ENCODE results near the gene WLS.

WLS gene

DNA sequence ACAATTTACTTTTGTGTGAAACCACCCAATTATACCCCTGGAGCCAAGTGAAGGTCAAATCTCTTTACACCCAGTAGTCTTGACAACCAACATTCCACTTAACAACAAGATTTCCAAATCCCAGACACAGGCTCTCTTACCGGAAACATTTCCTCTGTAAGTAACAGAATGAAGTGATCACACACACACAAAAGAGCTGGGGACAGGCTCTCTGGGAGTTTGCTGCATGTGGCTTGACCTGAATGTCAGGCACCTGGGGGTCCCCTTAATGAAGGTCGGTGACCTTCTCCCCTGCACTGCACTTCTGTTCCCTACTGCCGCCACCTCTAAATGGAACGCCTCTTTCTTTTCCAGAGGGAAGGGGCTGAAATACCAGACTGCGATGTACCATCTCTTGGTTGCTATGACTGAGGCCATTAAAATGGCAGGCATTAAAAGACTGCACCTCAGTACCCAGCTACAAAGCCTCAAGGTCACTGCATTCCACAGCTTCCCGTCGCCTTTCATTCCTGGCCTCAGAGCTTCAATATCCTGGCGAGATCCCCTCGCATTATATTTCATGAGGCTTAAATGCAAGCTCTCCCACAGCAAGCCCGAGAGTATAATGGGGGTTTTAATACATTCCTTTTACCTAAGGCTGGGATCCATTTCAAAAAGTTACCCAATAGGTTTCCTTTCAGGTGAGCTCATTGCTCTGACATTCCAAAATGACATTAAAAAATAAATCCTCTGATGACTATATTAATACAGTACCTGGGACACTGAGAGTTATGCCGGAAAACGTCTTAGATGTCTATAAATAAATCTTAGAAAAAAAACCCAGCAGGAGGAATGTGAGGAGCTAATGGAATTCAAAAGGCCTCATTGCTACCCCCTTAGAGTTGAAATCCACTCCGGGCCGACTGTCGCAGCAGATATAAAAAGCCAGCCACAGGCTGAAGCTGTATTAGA, 91.0 kb downstream of the WLS start:
- DNase-seq (ENCODE audit: low read depth in 2 of 3, low spot score in 1 of 3), result no peak

DNA sequence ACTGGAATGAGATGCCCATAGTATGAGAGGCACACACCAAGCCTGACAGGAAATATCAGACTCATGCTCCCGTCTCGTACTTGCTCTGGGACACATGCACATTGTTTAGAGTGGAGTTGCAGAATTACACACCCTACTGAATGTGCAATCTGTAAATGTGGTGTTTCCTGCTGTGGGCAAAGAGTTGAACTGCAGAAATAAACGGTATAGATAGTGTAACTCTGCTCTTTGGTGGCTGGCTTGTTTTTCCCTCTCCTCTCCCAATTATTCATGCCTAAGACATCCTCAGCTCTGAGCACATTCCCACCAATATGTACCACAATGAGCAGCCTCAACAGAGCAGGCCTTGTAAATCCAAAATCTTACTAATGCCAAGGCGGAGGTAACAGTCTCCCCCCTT, 91.8 kb downstream of the WLS start:
- DNase-seq (ENCODE audit: low read depth in 2 of 3, low spot score in 1 of 3), result no peak

DNA sequence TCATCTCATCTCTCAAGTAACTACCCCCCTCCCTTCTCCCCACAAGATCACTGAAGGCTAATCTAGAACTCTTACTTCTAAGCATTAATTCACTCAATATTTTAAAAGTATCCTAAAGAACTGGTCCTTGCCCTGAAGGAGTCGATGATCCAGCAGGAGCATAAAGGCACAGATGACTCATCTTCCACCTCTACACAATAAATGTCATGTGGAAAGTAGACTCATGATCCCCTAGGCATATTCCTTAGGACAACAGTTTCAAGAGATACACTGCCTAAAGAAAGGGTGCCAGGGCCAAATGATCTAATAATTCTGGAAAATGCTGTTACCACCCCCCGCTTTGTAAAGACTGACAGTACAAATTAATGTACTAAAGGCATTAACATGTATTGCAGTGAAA, 96.1 kb downstream of the WLS start:
- no peak for DNase-seq (ENCODE audit: low read depth in 2 of 3, low spot score in 1 of 3)

DNA sequence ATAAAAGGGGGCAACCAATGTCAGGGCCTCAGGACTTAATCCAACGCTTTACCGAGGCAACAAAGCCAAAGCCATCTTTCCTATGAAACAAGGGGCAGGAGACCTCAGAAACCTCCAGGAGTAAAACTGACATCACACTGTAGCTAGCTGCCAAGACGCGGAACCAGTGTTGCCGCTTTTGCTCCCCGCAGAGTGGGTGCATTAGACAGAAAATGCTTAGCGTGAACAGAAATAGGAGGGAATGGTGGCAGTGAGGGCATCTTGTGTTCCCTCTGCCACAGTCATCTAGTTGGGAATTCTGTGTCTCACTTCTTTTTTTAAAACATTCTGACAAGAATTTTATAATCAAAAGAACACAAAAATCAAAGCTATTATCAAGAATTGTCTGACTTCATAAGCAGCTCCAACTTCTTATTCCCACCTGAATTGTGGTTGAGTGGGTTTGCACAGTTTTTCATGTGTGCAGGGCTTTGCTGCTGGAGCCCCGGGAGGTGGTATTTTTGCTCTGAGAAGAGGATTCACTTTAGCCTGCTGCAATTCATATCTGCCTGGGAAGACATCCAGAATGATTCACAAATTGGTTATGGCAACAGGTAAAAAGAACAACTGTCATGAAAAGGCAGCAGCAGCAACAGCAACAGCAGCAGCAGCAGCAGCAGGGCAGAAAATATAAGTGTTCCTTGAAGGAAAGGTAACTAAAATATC, 99.7 kb downstream of the WLS start:
- no peak for DNase-seq (ENCODE audit: low read depth in 2 of 3, low spot score in 1 of 3)

DNA sequence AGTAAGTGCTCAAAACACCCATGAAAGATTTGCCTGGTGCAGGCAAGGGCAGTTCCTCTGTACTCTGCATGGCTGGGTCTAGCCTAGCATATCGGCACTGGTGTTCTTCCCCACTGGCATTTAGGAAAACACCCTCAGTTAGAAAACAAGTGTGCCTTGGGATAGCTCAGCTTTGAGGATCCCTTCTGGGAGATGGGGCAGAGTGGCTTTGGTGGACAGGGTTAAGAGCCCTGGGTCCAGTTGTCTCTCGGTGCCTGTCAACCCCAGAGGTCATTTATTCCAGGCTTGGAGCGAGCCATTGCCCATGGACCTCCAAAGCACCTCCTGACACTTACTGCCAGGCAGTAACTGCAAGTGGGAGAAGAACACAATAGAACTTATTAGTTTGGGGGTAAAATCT, 101.1 kb downstream of the WLS start:
- no peak for DNase-seq (ENCODE audit: low read depth in 2 of 3, low spot score in 1 of 3)

DNA sequence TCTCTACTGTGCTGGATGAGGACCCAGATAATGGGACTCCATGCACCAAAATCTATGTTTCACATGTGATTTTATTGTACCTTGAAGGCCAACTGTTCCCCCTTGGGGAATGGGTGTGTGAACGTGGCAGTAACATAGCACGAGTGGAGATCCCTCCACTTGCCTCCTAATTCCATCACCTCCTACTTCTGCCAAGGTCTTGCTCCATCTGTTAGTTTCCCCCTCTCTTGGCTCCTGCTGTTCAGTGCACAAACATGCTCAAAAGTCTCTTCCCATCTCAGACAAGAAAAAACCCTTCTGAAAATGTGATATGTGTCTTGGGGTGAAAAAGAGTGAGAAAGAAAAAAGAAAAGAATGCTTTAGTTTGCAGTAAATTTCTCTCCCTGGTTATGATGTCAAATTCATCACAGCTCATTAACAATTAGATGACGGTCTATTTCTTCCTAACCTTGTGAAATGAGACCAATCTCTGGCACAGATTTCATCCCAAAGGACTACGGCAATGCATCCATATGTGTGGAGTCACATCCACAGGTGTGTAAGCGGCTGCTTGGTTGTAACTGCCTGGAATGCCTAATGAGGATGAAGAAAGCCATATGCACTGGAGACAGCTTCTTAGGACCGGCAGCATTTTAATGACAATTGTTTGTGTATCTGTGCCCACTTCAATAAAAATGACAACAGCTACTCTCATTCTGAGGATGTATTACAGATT, 102.6 kb downstream of the WLS start:
- no peak for DNase-seq (ENCODE audit: low read depth in 2 of 3, low spot score in 1 of 3)

DNA sequence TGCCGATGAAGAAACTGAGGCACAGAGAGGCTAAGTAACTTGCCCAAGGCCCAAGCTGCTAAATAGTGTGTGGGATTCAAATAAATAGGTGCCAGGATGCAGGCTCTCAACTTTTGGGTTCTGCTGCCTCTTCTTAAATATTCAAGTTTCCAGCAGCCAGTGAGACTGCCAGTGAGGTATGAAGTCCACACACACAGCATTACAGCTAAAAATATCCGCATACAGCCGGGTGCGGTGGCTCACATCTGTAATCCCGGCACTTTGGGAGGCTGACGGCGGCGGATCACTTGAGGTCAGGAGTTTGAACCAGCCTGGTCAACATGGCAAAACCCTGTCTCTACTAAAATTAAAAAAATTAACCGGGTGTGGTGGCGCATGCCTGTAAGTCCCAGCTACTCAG, 103.5 kb downstream of the WLS start:
- DNase-seq (ENCODE audit: low read depth in 2 of 3, low spot score in 1 of 3), result no peak

DNA sequence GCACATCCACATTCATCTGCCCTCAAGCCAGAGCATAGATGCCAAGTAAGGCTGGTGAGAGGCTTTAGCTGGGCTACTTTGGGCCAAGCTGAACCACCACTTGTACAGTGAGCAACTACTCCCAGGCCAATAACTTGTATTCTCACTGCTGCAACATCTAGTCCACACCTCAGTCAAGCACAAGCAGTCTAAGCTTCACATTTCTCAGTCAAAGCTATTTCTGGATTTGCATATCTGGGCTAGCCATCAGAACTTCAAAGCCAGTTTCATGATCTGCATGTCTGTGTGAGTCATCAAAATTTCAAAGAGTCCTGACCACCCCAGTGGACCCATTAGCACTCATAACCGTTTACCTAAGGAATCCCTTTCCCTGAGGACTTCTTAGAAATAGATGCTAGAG, 104.2 kb downstream of the WLS start:
- DNase-seq (ENCODE audit: low read depth in 2 of 3, low spot score in 1 of 3), result no peak

DNA sequence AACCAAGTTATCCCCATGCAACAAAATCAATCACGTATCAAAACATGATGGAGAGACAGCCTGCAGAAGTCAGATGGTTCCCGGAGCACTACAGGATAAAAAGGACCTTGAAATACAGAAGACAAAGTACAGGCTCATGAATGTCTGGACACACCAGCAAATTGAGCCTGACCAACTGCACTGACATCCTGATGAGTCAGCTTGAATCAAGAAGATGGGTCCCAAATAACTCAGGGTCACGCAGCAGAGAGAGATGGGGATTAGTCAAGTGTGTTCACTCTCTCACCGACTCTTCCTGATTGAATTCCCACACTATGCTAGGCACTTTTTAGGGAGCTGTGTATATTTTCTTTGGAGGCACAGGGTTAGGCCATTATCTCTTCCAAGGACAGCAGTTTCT, 110.8 kb downstream of the WLS start:
- no peak for DNase-seq (ENCODE audit: low read depth in 2 of 3, low spot score in 1 of 3)

DNA sequence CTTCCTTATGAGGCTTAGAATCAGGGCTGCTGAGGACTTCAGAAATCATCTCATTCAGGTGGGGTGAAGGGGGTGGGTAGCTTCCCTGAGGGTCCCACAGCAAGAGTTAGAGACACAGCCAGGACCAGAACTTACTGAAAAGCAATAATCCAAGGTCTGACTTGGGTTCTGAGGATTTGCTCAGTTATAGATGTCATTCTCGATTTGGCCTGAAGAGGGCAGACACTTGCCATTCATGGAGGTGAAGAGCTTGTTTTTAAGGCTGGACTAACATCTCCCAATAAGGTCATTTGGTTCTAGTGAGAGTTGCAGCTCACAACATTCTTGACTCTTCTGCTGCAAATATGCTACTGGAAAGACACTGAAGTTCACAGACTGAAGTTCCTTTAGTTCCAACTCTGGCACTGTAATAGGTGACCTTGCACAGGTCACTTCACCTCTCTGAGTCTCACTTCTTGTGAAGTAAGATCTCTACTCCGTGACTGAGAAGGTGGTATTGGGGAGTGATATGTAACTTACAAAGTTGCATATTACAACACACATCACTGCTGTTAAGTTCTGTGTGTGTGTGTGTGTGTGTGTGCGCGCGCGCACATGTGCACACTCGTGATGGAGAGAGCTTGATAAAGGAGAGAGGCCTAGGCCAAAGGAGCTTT, 112.1 kb downstream of the WLS start:
- peak; percentile 4 to 67 (median 10) for DNase-seq (ENCODE audit: low read depth in 2 of 3, low spot score in 1 of 3)

DNA sequence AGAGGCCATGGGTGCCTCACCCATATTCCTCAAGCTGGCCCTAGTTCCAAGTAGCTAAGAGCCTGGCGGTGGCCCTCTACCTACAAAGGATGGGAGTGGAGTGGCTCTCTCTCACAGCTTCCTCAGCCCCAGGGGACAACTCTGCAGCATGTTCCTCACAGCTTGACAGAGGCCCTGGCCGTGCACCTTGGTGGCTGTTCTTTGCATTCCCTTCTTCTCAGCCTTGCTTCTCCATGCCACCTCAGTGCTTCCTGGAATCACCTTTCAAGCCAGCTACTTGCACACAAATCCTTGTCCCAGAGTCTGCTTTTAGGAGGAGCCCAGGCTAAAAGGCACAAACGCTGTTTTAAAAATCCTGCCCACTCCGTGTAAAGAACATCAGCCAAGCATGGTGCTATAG, 112.9 kb downstream of the WLS start:
- DNase-seq (ENCODE audit: low read depth in 2 of 3, low spot score in 1 of 3), result no peak

DNA sequence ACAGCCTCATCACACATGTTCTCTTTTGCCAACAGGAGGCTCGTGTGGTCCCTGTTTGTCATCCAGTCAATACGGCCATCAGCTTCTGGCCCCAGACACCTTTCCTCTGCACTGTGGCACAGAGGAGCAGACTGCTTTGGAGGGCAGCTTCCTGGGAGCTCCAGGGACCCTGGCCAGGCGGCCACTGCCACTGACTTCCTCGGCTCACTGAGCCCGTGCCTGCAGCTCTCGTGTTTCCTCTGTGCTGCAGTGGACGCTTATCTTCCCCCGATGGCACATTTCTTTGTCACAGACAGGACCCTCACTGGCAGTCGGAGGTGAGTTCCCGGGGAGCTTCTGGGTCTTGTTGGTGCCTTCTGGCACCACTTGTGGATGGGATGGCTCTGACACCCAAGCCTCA, 114.9 kb downstream of the WLS start:
- DNase-seq (ENCODE audit: low read depth in 2 of 3, low spot score in 1 of 3), result no peak

DNA sequence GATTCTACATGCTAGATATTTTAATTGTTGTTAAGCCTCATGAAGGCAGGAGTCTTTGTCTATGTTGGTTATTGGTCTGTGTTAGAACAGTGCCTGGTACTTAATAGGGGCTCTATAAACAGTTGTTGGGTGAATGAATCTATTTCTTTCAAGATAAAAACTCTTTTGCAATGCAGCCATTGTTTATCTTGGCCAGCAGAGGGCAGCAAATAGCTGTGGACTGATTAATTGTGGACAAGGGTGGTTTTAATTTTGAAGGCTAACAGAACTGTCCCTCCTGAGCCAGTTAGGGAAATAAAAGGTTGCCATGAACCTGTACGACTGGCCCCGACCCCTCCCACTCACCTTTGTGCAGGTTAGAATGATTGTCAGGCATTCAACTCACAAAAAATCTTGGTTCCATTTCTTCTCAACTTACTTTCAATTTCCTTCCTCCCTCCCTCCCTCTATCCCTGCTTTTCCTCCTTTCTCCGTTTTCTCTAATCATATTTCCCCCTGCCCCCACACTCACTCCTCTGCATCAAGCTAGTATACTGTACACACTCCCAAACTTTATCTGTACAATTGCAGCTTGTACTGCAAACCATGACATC, 115.6 kb downstream of the WLS start:
- DNase-seq (ENCODE audit: low read depth in 2 of 3, low spot score in 1 of 3), result peak; percentile 4 to 42 (median 11)

DNA sequence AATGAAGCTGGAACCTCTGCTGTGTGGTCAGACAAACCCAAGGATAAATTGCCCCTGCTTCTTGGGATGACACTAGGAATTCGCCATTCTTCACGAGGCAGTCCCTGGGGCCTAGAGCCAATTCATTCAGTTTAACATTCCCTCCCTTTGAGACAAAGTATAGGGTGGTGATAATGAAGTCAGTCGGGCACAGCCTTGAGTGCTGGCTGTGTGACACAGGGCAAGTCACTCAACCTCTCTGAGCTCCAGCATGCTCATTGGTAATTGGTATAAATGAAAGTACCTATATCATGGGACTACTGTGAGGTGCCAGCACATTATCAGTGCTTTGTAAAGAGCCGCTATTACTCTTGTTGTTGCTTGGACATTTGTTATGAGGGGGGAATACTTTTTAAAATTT, 117.0 kb downstream of the WLS start:
- no peak for DNase-seq (ENCODE audit: low read depth in 2 of 3, low spot score in 1 of 3)

DNA sequence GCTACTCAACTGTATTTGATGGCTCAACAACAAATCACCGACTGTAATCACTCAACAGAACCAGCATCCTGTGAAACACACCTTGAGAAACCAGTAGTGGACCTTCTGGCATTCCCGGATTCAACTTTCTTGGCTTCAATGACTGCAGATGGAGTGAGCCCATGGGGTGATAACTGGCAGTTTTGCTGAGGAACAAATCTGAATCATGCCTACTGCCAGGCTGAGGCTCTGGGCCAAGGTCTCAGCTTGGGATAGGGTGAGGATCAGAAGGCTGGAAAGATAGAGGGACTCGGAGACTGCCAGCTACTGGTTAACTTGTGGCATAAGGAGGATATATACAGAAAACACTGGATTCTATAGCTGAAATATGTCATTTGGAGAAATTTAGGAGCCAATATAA, 118.4 kb downstream of the WLS start:
- no peak for DNase-seq (ENCODE audit: low read depth in 2 of 3, low spot score in 1 of 3)

DNA sequence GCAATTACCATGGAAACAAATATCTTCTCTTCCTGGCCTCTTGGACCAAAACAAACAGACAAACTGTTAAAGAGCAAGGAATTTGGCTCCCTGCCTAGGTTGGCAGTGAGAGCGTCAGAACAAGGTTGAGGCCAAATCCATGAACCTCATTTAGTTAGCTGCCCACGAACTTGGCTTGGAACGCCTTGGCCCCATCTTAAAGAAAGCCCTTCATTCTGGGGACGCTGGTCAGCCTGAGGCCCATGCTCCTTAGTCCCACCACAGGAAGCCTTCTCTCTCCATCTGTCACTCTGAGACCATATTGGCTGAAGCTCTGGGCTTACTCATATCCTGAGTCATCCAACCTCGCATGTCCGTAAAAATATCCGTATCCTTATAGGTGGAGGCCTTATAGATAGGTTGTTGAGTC, 119.5 kb downstream of the WLS start:
- no peak for DNase-seq (ENCODE audit: low read depth in 2 of 3, low spot score in 1 of 3)

DNA sequence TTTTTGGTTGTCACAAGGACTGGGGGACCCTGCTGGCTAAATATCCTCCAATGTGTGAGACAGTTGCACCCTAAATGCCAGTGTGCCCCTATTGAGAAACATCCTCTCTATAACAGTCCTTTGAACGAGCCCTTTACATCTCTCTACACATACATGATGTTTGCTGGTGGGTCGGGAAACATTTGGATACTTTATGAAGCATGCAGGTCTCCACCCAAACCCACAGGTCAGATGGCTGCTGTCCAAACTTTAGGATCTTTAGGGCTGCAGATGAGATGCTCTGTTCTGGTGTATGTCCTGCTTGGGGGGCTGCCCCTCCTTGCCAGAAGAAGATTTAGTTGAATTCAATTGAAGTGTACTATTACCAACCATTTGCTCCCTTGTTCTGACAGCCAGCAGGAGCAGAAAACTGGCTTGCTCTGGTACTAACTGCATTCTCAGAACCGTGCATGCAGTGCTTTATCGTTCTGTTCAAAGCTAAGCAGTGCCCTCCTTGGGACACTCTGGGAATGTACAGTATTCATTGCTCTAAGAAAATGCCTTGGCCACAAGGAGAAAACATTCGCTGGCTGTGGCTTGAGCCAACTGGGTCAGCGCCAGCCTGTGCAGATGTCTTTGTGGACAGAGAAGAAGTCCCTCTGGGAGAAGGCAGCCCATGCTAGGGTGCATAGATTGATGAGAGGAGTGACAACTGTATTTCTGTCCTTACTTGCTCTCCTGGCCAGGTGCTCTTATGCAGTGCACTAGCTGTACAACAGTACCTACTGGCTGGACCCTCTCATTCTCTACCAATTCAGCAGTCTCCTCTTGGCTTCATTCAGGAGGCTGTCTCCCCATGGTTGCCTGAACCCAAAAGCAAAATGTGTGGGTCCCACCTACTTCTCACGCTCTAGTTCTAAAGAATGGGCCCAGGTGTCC, 120.5 kb downstream of the WLS start:
- DNase-seq (ENCODE audit: low read depth in 2 of 3, low spot score in 1 of 3), result no peak

DNA sequence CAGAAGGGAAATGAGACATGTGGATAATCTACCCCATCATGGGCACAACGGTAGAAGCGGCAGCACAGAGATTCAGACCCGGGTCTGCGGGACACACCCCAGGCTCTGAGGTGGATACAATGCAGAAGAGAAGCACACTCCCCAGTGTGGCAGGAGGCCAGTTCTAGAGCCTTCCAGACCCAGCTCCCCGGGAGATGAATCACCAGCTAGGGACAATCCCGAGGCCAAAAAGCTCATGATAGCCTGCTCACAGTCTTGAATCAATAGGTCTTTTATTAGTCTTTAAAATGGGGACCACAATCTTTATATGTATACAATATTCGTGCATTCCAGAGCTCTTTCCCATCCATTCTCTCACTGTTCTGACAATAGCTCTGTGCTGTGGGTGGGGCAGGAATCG, 124.6 kb downstream of the WLS start:
- no peak for DNase-seq (ENCODE audit: low read depth in 2 of 3, low spot score in 1 of 3)

DNA sequence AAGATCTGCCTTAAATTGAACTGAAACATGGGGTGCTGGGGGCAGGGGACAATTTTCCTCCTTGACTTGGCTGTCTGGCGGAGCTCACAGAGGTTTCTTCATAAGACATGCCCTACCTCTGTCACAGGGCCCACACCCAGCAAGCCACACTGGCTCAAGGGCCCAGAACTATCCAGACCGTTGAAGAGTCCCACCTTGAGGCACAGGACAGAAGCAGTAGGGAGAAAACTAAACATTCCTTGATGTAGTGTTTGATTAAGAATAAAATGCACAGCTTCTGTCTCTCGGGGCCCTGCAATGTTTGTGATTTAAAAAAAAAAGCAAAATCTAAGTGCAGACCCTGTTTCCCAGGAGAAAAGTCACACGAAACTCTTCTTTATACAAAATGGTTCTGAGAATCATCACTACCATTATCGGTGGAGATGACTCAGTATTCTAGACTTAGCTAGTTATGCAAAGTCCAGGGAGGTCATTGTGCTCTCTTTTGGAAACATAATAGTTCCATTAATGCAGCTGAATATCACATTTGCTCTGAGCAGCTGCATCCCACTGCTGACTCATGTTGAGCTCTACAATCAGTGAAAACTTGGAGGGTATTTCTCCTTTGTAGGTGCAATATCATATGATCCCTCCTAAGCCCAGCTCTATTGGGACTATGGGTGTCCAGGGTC, 128.3 kb downstream of the WLS start:
- no peak for DNase-seq (ENCODE audit: low read depth in 2 of 3, low spot score in 1 of 3)
